Activated T-helper 17 cell treated with anti-CD3 and anti-CD28 coated beads, Interleukin-2, amount 50 U/mL, for 72 hours (primary cell): ENCODE data around the gene UNC13C. TPM values are rescaled to one million over a fixed set of nuclear protein-coding genes. Genes with fewer than 3 reads are reported as not detected.

Source experiments
- ATAC-seq: fragments of 150-1000 bp; cut with Tn5 transposase; replicated peaks from 2 replicates; pipeline ENCODE4 v1.10.0; 2021; ENCODE audit warnings: mild to moderate bottlenecking, moderate library complexity
- H3K27ac Mint-ChIP-seq: one replicate; pipeline ENCODE4 v1.8.0; 2022; ENCODE audit warnings: mixed read lengths
- H3K27me3 Mint-ChIP-seq: one replicate; pipeline ENCODE4 v1.8.0; 2022; ENCODE audit warnings: mixed read lengths
- H3K36me3 Mint-ChIP-seq: one replicate; pipeline ENCODE4 v1.8.0; 2022; ENCODE audit warnings: low read depth, mild to moderate bottlenecking, mixed read lengths
- H3K4me1 Mint-ChIP-seq: one replicate; pipeline ENCODE4 v1.8.0; 2022; ENCODE audit warnings: mixed read lengths
- H3K4me3 Mint-ChIP-seq: one replicate; pipeline ENCODE4 v1.8.0; 2022; ENCODE audit warnings: mild to moderate bottlenecking, mixed read lengths
- H3K9me3 Mint-ChIP-seq: one replicate; pipeline ENCODE4 v1.8.0; 2022; ENCODE audit warnings: mixed read lengths
- total RNA-seq, 2 donors: library from RNA; stranded (reverse); gene quantifications; one replicate each; pipeline ENCODE4 v1.2.3, GENCODE V29; 2022

The UNC13C gene
- total RNA-seq, 2 donors from 2014 or later: not detected

DNA sequence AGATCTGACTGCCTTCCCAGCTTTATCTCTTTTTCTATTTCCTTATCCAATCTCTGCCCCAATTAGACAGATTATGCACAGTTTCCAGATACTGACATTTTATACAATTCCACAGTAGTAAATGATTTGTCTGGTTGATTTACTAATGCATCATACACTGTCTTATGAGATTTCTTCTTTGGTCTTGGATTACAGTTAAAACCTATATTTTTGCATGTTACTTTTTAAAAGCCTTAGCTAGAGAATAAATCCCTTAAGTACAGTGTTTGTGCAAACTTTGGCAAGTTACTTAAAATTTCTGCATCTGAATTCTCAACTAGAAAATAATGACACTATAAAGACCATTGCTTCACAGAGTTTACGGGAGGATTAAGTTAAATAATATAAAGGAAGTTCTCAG lies 6.0 kb downstream of the UNC13C start:
- Mint-ChIP-seq H3K27me3 (peaks cover 21% of the 10 kb centered on the region), H3K4me1 (no peaks in the 10 kb centered on the region), H3K4me3 (no peak overlapping the region), H3K9me3 (peaks cover 5% of the 10 kb centered on the region), H3K36me3 (no peaks in the 10 kb centered on the region), H3K27ac (no peak overlapping the region)
- ATAC-seq: no peak

- peaks cover 5% of the 10 kb centered on the region for H3K9me3 Mint-ChIP-seq
- ATAC-seq: no peak
- no peaks in the 10 kb centered on the region for H3K4me1 Mint-ChIP-seq
- H3K27me3 Mint-ChIP-seq: peaks cover 15% of the 10 kb centered on the region
- no peak overlapping the region for H3K4me3 Mint-ChIP-seq
- H3K36me3 Mint-ChIP-seq: no peaks in the 10 kb centered on the region
- H3K27ac Mint-ChIP-seq: no peak overlapping the region
These were observed 7.3 kb downstream of the UNC13C start for GRCh38 chr15:53985562-53985961.

DNA sequence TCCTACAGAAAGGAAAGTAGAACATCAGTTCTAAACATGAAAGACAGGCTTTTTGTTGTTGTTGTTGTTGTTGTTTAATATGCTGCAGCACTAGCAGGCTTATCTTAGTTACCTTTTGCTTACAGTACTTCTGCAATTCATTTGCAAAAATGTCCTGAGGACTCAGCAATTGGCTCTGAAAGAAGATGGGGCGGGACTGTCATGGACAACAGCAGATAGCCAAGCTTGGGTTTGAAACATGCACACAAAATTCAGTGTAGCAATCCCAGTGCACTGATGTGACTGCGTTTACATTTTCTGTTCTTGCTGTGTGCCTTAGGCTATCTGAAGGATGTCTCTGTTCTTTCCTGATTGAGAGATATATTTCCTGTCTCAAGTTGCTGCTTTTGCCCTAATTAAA lies 9.2 kb downstream of the UNC13C start:
- Mint-ChIP-seq H3K9me3 (peaks cover 9% of the 10 kb centered on the region), H3K36me3 (no peaks in the 10 kb centered on the region), H3K27me3 (peaks cover 9% of the 10 kb centered on the region), H3K4me1 (no peaks in the 10 kb centered on the region), H3K4me3 (no peak overlapping the region), H3K27ac (no peak overlapping the region)
- no peak for ATAC-seq

DNA sequence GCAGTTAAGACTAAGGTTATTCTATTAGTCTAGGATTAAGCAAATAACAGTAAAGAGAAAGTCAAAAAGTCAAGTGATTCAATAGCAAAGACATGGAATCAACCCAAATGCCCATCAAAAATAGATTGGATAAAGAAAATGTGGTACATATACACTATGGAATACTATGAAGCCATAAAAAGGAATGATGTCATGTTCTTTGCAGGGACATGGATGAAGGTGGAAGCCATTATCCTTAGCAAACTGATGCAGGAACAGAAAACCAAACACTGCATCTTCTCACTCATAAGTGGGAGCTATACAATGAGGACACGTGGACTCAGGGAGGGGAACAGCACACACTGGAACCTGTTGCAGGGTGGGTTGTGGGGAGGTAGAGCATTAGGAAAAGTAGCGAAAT lies 29.0 kb downstream of the UNC13C start:
- no peaks in the 10 kb centered on the region for H3K36me3 Mint-ChIP-seq
- H3K27me3 Mint-ChIP-seq: peaks cover 12% of the 10 kb centered on the region
- H3K27ac Mint-ChIP-seq: no peak overlapping the region
- peaks cover 4% of the 10 kb centered on the region for H3K9me3 Mint-ChIP-seq
- H3K4me1 Mint-ChIP-seq: no peaks in the 10 kb centered on the region
- no peak overlapping the region for H3K4me3 Mint-ChIP-seq
- ATAC-seq: no peak

DNA sequence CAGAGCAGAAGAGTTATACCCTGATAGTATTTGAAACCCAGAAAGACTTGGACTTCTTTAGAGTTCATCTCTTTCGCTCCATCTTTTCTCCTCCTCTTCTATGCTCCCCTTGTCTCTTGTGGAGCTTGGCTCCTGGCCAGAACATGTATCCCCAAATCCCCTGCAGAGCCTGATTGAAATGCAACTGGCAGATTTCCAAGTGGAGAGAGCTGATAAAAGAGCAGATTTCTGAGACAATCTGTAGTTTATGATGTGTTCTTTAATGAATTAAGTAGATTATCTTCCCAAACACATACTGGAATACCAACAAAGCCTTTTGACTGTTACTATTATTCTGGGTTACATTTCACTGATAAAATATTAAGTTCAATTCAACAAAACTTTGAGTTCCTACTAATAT lies 33.4 kb downstream of the UNC13C start:
- Mint-ChIP-seq H3K4me1 (no peaks in the 10 kb centered on the region), H3K9me3 (peaks cover 5% of the 10 kb centered on the region), H3K36me3 (no peaks in the 10 kb centered on the region), H3K27ac (no peak overlapping the region), H3K4me3 (no peak overlapping the region), H3K27me3 (peaks cover 6% of the 10 kb centered on the region)
- no peak for ATAC-seq

- H3K36me3 Mint-ChIP-seq: no peaks in the 10 kb centered on the region
- H3K4me3 Mint-ChIP-seq: no peak overlapping the region
- H3K27me3 Mint-ChIP-seq: peaks cover 6% of the 10 kb centered on the region
- no peak for ATAC-seq
- no peak overlapping the region for H3K27ac Mint-ChIP-seq
- no peaks in the 10 kb centered on the region for H3K4me1 Mint-ChIP-seq
- peaks cover 5% of the 10 kb centered on the region for H3K9me3 Mint-ChIP-seq
These were observed 35.9 kb downstream of the UNC13C start for GRCh38 chr15:54014067-54014655.

DNA sequence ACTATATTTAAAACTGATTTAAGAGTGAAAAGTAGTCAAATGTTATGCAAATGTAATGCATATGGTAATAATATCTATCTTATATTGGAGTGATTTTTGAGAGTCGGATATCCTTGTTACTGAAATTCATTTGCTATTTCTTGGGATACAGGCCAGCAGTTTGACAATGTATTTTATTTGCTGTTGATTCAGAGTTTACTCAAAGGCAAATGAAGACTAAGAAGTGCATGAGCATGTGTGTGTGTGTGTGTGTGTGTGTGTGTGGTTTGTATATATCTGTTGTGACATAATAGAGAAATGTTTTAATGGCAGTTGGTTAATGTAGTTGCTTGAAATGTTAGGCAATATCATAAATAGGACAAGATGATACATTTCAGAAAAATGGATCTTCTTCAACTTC lies 39.0 kb downstream of the UNC13C start:
- Mint-ChIP-seq H3K4me1 (no peaks in the 10 kb centered on the region), H3K27me3 (no peaks in the 10 kb centered on the region), H3K4me3 (no peak overlapping the region), H3K36me3 (no peaks in the 10 kb centered on the region), H3K27ac (no peak overlapping the region), H3K9me3 (peaks cover 10% of the 10 kb centered on the region)
- no peak for ATAC-seq

DNA sequence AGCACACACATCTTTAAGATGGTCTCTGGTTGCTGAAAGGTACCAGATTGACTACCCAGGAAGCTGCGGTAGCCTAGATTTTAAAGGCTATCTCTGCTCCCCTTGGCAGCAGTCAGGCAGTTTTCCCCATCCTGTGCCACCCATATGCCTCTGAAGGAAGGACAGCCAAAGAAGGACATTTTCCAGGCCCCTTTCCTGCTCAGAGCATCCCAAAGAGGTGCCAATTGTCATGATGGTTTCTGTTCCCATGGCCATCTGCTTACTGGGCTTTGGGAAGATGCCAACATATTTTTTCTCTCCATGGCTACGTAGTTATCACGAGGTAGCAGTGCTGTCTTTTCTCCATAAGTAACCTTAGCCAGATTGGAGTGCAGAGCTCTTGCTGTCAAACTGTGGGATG lies 39.7 kb downstream of the UNC13C start:
- ATAC-seq: no peak
- Mint-ChIP-seq H3K4me1 (no peaks in the 10 kb centered on the region), H3K9me3 (peaks cover 15% of the 10 kb centered on the region), H3K27me3 (no peaks in the 10 kb centered on the region), H3K27ac (no peak overlapping the region), H3K36me3 (no peaks in the 10 kb centered on the region), H3K4me3 (no peak overlapping the region)

DNA sequence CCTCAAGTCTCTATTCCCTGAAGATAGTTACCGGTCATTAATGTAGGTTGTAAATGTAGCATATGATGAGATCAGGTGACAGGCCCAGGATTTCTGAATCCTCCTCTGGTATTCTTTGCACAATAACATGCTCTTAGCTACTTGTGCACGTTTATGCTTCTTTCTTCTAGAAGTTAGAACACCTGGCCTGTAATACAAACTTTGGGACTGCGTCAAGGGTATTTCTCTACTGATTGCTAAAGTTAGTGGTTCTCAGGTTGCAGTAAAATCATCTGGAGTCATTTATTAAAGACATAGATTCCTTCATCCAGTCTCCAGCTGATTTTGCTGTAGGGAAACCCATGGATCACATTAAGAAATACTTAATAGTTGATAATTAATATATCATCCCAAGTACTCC lies 48.0 kb downstream of the UNC13C start:
- Mint-ChIP-seq H3K4me1 (no peaks in the 10 kb centered on the region), H3K36me3 (no peaks in the 10 kb centered on the region), H3K4me3 (no peak overlapping the region), H3K27ac (no peak overlapping the region), H3K27me3 (no peaks in the 10 kb centered on the region), H3K9me3 (peaks cover 8% of the 10 kb centered on the region)
- no peak for ATAC-seq

DNA sequence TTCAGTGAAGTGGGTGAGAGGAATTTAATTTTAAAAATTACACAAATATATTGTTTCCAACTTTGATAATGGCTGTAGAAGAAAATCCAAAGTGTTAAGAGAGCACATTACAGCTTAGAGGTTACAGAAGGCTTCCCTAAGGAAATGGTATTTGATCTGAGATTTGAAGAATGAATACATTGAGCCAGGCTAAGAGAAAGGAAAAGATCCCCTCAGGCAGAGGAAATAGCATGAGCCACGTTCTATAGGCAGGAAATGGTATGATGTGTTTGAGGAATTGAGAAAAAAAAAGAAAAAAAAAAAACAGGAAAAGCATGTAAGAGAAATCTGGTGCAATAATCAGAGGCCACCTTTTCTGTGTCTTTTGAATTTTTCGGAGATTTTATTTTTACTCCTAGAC lies 48.6 kb downstream of the UNC13C start:
- Mint-ChIP-seq H3K27me3 (no peaks in the 10 kb centered on the region), H3K27ac (no peak overlapping the region)

DNA sequence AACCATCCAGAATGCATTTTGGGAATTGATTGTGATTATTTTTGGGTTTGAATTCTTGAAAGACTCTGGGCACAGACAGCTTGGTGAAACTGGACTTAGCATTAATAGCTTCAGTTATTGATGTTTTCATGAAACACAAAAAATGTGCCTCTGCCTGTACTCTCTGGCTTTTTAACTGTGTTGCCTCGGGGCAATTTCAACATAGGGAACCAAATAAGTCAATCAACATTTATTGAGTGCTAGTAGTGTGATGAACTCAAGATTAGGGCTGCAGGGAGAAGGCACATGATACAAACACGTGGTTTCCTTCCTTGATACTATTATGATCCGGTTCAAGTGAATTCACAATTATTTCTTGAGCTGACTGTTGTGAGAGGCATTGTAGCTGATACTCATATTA lies 50.8 kb downstream of the UNC13C start:
- H3K9me3 Mint-ChIP-seq: no peaks in the 10 kb centered on the region
- no peak overlapping the region for H3K27ac Mint-ChIP-seq
- no peaks in the 10 kb centered on the region for H3K36me3 Mint-ChIP-seq
- H3K27me3 Mint-ChIP-seq: no peaks in the 10 kb centered on the region
- ATAC-seq: no peak
- H3K4me1 Mint-ChIP-seq: no peaks in the 10 kb centered on the region
- H3K4me3 Mint-ChIP-seq: no peak overlapping the region

More for the DNA sequence above, 48.6 kb downstream of the UNC13C start:
- Mint-ChIP-seq H3K4me1 (no peaks in the 10 kb centered on the region), H3K9me3 (peaks cover 5% of the 10 kb centered on the region), H3K36me3 (no peaks in the 10 kb centered on the region), H3K4me3 (no peak overlapping the region)
- no peak for ATAC-seq

GRCh38 chr15:54032066-54032465 lies 53.8 kb downstream of the UNC13C start:
- no peaks in the 10 kb centered on the region for H3K27me3 Mint-ChIP-seq
- no peaks in the 10 kb centered on the region for H3K36me3 Mint-ChIP-seq
- H3K9me3 Mint-ChIP-seq: no peaks in the 10 kb centered on the region
- no peak overlapping the region for H3K4me3 Mint-ChIP-seq
- H3K27ac Mint-ChIP-seq: no peak overlapping the region
- no peaks in the 10 kb centered on the region for H3K4me1 Mint-ChIP-seq
- ATAC-seq: no peak

DNA sequence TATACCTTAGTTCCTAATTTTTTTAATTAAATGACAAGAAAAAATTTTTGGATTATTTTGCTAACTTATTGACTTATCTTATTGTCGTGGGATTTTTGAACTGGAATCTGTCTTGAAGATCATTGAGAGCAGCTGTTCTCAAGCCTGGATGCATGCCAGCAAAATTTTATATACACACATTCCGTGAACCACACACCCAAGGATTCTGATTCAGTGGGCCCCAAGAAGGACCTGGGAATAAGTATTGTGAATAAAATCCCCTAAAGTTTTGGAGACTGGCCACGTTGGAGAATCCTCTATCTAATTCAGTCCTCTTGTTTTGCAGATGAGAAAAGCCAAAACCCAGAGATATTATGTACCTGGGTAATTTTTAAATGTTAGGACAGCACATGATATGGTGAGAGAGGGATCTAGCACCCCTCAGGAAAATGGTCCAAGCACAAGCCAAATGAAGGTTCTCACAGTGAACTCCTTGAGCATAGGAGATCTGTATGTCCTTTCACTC lies 55.2 kb downstream of the UNC13C start:
- no peaks in the 10 kb centered on the region for H3K27me3 Mint-ChIP-seq
- ATAC-seq: no peak

GRCh38 chr15:54033869-54034458 lies 55.7 kb downstream of the UNC13C start:
- H3K27ac Mint-ChIP-seq: no peak overlapping the region
- H3K36me3 Mint-ChIP-seq: no peaks in the 10 kb centered on the region
- no peaks in the 10 kb centered on the region for H3K4me1 Mint-ChIP-seq
- H3K9me3 Mint-ChIP-seq: no peaks in the 10 kb centered on the region
- no peak overlapping the region for H3K4me3 Mint-ChIP-seq
- no peak for ATAC-seq
- no peaks in the 10 kb centered on the region for H3K27me3 Mint-ChIP-seq

More for the DNA sequence above, 55.2 kb downstream of the UNC13C start:
- H3K9me3 Mint-ChIP-seq: no peaks in the 10 kb centered on the region
- no peaks in the 10 kb centered on the region for H3K36me3 Mint-ChIP-seq
- H3K4me3 Mint-ChIP-seq: no peak overlapping the region
- no peaks in the 10 kb centered on the region for H3K4me1 Mint-ChIP-seq
- H3K27ac Mint-ChIP-seq: no peak overlapping the region

- Mint-ChIP-seq H3K4me1 (no peaks in the 10 kb centered on the region), H3K4me3 (no peak overlapping the region), H3K36me3 (no peaks in the 10 kb centered on the region), H3K27ac (no peak overlapping the region), H3K27me3 (no peaks in the 10 kb centered on the region), H3K9me3 (no peaks in the 10 kb centered on the region)
- no peak for ATAC-seq
These were observed 57.4 kb downstream of the UNC13C start for GRCh38 chr15:54035616-54036015.
